Measurements from ENCODE around the gene KRTAP10-8.
"Not testable (repeated sequence)": the region's sequence is repeated elsewhere in the genome, so short reads cannot be mapped to it uniquely, and the experiment has no call there.

The KRTAP10-8 gene

DNA sequence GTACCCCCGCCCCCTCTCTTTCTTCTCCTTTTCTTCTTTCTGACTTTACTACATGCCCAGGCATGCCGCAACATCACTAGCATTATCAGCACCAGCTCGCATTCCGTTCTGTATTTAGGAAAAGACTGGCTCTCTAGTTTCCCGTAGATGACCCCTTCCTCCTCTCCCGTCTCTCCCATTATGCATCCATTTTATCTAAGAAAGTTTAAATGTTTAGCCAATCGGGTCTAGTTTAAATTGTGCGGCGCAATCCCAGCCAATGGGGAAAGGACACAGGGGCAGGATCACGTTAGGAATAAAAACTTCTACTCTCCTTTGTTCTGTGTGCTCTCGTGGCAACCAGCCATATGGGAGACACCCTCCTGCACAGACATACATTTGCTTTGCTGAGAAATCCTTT lies 13.8 kb upstream of the KRTAP10-8 start:
- DNase-seq (ENCODE audit: low read depth in 1 of 2, low spot score in 1 of 2), result no peak

GRCh38 chr21:44599264-44600029 lies 12.4 kb upstream of the KRTAP10-8 start:
- no peak for DNase-seq (ENCODE audit: low read depth in 1 of 2, low spot score in 1 of 2)

DNA sequence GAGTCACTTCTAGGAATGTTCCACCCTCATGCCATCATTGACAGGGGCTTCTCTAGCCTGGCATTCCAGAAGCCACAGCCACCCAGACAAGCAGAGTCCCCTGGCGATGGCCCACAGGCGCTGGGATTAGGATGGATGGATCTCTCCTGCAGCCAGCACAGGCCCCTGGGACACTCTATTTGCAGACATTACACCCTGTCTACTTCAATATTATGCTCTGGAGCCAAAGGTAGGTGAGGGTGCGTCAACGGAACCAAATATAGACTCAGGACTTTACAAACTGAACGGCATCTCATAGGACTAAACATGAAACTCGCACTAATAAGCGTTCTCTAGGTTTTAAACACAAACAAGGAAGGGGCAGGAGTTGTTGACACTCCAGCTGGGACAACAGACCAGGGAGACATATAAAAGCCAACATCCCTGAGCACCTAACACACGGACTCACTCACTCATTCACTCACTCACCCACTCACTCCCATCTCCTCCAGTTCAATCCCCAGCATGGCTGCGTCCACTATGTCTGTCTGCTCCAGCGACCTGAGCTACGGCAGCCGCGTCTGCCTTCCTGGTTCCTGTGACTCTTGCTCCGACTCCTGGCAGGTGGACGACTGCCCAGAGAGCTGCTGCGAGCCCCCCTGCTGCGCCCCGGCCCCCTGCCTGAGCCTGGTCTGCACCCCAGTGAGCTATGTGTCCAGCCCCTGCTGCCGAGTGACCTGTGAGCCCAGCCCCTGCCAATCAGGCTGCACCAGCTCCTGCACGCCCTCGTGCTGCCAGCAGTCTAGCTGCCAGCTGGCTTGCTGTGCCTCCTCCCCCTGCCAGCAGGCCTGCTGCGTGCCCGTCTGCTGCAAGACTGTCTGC lies 11.5 kb upstream of the KRTAP10-8 start, which contains the start of gene KRTAP10-7:
KRTAP10-7 (plus strand) TSS at position 480 of the 861 bp plus-strand sequence; CDS start at position 505, 25 bp downstream.
- not testable (repeated sequence) for DNase-seq (ENCODE audit: low read depth in 1 of 2, low spot score in 1 of 2)

- not testable (repeated sequence) for DNase-seq (ENCODE audit: low read depth in 1 of 2, low spot score in 1 of 2)
Observed at GRCh38 chr21:44601091-44601490, 10.8 kb upstream of the KRTAP10-8 start.

DNA sequence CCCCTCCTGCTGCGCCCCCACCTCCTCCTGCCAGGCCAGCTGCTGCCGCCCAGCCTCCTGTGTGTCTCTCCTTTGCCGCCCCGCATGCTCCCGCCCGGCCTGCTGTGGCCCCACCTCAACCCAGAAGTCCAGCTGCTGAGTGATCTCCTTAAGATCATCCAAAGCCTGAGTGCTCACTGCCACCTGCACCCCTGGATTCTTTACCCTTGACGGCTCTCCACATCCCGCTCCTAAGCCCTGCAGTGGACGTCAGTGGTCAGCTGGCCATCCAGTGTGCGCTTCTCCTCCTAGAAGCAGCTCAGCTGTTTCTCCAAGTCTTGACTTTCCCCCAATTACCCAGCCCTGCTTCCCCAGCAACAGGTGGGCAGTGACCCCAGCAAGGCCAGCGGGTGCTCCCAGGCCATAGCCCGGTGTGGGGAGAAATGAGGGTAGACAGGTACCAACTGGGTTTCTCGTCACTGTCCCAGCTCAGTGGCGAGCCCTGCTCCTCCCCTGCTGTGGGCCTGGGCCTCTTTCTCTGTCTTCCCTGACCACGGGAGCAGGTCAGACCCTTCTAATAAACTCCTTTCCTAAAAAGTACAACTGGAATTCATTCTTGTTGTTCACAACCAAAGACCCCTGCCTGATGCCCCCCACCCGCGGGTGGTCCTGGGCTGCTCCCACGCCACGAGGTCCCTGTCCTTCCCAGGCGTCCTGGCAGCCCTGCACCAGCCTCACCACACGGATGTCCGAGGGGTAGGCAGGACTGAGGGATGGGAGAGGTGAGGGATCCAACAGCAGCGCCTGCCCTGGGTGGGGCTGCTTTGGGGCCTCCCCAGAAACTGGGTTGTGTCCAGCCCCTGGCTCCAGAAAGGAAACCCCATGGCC lies 10.1 kb upstream of the KRTAP10-8 start:
- no peak for DNase-seq (ENCODE audit: low read depth in 1 of 2, low spot score in 1 of 2)

- DNase-seq (ENCODE audit: low read depth in 1 of 2, low spot score in 1 of 2), result no peak
Observed at GRCh38 chr21:44602463-44602850, 9.4 kb upstream of the KRTAP10-8 start.

DNA sequence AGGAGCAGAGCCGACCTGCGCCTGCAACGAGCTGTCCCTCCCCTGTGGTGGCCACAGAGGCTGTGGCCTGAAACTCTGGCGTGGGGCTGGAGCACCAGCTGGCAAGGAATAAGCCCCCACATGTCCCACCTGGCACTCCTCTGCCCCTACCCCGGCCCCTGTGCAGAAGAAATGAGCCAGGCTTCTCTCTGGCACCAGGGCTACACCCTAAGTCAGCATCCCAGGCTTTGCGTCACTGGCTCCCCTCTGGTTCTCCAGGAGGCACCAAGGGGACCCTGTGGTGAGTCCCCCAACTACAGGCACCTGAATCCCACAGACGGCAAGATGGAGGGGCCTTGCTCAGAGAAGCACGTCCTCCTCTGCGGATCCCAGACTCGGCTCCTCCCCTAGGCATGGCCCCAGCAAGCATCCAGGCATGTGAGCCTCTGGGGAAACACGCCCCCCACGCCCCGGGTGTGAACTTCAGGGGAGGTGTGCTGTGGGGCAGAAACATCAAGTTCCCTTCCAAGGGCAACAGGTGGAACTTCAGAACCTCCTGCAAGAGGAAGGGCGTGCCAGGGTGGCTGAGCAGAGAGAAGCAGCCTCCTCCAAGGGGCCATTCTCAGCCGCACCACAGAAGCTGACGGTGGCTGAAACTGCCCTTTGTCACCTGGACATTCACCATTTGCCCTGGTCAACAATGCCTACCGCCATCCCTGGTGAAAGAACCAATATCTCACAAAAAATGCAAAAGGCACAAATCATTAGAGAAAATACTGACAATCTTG lies 8.6 kb upstream of the KRTAP10-8 start:
- DNase-seq (ENCODE audit: low read depth in 1 of 2, low spot score in 1 of 2), result no peak

GRCh38 chr21:44603911-44604310 lies 8.0 kb upstream of the KRTAP10-8 start:
- no peak for DNase-seq (ENCODE audit: low read depth in 1 of 2, low spot score in 1 of 2)

GRCh38 chr21:44606495-44606894 lies 5.4 kb upstream of the KRTAP10-8 start:
- no peak for DNase-seq (ENCODE audit: low read depth in 1 of 2, low spot score in 1 of 2)

DNA sequence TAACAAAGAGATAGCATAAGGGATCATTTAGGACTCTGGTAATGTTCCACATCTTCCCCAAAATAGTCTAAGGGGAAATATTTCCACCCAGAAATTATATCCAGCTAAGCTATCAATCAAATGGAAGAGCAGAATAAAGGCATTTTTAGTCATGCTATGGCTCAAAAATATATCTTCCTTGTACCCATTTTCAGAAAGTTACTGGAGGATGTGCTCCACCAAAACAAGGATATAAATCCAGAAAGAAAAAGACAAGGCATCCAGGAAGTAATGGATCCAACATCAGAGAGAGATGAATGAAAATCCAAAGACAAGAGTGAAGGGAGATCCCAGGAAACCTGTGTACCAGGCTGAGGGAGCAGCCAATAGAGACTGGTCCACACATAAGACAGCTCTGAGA lies 2.7 kb upstream of the KRTAP10-8 start:
- no peak for DNase-seq (ENCODE audit: low read depth in 1 of 2, low spot score in 1 of 2)

GRCh38 chr21:44610157-44610843 lies 1.6 kb upstream of the KRTAP10-8 start:
- not testable (repeated sequence) for DNase-seq (ENCODE audit: low read depth in 1 of 2, low spot score in 1 of 2)

DNA sequence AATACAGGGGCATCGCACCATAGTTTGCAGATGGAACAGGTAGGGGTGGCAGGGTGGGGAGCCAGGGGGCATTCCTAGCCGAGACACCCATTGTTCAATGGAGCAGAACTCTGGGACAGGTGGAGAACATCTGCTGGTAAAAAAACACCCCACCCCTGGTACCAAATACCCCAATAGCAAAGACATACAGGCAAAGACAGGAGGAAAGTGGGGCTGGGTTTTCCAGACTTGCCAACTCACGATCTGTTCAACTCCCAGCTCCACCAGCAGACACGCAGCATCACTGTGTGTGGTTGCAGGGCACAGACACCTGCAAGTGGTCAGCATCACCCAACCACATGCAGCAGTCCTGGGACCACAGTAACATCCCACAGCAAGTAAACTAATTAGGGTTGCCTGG lies 328 bp upstream of the KRTAP10-8 start:
- no peak for DNase-seq (ENCODE audit: low read depth in 1 of 2, low spot score in 1 of 2)

DNA sequence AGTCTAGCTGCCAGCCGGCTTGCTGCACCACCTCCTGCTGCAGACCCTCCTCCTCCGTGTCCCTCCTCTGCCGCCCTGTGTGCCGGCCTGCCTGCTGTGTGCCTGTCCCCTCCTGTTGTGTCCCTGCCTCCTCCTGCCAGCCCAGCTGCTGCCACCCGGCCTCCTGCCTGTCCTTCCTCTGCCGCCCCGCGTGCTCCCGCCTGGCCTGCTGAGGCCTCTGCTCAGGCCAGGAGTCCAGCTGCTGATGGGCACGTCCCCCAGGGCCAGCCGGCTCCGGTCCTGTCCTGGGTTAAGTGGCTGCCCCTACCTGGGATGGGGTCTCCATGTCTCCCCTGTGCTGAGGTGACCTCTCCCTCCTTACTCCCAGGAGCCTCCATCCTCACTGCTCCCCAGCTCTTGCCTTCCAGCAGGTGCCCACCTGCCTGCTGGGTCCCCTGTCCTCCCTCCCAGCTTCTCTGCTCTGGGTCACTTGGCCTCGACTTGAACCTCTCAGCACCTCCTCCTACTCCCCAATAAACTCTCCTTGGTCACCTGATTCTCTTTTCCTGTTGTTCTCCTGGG lies 870 bp downstream of the KRTAP10-8 start:
- no peak for DNase-seq (ENCODE audit: low read depth in 1 of 2, low spot score in 1 of 2)

DNA sequence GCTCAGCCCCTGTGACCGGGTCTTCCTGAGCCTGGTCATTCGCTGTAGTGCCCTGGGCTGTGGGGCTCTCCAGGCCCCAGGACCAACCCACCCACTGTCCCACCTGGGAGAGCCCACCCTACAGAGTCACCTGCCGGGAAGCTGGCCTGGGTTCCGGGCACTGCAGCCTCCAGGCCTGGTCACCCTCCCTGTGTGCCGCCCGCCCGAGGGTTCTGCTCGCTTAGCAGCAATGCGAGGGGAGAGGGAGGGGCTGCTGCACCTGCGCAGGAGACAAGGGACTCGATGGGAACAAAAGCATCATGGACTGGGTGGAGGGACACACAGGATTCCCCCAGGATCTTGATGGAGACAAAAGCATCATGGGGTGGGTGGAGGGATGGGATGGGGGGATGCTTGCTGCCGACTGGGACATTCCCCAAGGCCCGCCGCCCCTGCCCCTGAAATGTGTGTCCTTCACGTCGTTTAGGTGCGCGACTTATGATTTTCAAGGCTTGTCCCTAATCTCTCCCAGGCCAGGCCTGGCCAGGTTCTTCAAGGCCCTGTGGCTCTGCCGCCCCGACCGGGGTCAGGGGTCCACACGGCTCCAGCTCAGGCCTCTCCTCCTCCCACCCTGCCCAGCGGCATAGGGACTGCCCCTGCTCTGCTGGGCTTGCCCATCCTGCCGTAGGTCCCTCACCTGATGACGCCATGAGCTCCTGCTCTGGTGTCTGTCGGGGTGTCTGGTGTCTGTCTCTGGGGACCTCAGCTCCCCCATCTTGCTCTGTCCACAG lies 1.7 kb downstream of the KRTAP10-8 start:
- DNase-seq (ENCODE audit: low read depth in 1 of 2, low spot score in 1 of 2), result no peak

GRCh38 chr21:44614161-44614631 lies 2.3 kb downstream of the KRTAP10-8 start:
- DNase-seq (ENCODE audit: low read depth in 1 of 2, low spot score in 1 of 2), result no peak

GRCh38 chr21:44614961-44615391 lies 3.1 kb downstream of the KRTAP10-8 start:
- no peak for DNase-seq (ENCODE audit: low read depth in 1 of 2, low spot score in 1 of 2)

DNA sequence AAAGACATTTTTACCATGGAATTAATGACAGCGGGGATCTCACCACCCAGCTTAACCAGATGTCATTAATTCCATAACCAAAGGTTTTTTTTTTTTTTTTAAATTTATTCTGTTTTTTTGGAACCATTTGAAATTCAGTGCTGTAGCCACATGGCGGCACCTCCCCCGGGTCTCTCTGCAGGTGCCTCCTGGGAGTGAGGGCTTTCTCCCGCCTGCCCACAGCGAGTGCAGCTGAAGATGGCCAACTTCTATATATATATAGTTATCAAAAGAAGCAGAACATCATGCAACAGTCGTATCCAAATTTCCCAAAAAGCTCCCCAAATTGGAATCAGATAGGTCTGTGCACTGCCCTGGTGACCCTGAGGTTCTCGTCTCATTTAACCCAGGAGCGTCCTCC lies 3.6 kb downstream of the KRTAP10-8 start:
- no peak for DNase-seq (ENCODE audit: low read depth in 1 of 2, low spot score in 1 of 2)

DNA sequence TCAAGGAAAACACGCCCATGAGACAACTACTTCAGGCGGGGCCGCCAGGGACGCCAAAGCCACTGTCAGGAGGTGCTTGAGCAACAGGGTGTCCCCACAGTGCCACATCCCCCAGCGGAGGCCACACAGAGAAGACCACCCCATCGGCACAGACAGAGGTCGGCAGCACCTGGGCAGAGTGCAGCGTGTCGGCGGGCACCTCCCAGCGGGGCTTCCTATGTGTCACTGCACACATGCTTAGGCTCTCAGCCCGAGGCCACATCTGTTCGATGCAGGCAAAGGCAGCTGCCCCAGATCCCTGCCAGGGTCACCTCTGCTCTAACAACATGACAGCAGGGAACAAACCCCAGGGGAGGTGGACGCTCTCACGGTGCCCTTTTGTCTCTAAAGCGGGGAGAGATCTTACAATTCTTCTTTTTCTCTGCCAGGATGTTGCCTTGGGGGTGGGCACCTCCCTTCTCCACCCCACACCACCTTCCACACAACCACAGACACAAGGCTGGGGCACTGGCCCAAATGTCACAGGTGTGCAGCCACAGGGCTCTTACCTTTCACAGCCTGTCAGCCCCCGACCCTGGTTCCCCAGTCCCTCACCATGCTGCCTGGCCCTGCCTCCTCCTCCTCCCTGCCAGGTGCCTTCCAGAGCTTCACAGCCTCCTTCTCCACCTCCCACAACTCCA lies 4.2 kb downstream of the KRTAP10-8 start:
- no peak for DNase-seq (ENCODE audit: low read depth in 1 of 2, low spot score in 1 of 2)

Data from activated T-helper 1 cell treated with anti-CD3 and anti-CD28 coated beads, Interleukin-2, amount 50 U/mL, for 16 hours (primary cell).